RWPE1 (cell line): ENCODE results near the gene RASGRF2.

Source experiments
- CTCF ChIA-PET: fragments of 350-600 bp; sonication (Branson Sonifier 250); formaldehyde crosslinking; extraction: SDS; loops from one replicate; lab custom pipeline; 2021; lab: Yijun Ruan, JAX
- POLR2A ChIA-PET: fragments of 400-600 bp; formaldehyde crosslinking; extraction: SDS; loops from one replicate; lab custom pipeline; 2020; ENCODE audit warnings: antibody characterized with exemption; ENCODE audit not compliant: low non-redundant PET; lab: Yijun Ruan, JAX
- DNase-seq: peaks from one replicate; pipeline ENCODE4 v3.0.0; 2012; ENCODE audit warnings: low spot score
- H3K27ac ChIP-seq: fragments of 450-650 bp; 2 replicates; pipeline ENCODE4 v1.5.1; 2017
- CTCF ChIP-seq: fragments of 450-650 bp; conservative IDR thresholded peaks from 2 replicates; pipeline ENCODE4 v1.5.1; 2017; ENCODE audit warnings: low read depth, mild to moderate bottlenecking

RASGRF2 gene

GRCh38 chr5:80959768-80960442 is at the start of gene RASGRF2:
Gene RASGRF2 (plus strand): TSS chr5:80960363. CDS start chr5:80960739, 376 bp downstream.
- no peak within 1 kb of the TSS for H3K27ac ChIP-seq
- DNase-seq: peak; percentile 64
- ChIA-PET CTCF (interaction anchor here (0.6 to 1.0 kb wide), 3 partner anchors 67 to 1038 kb away, joined by 3 read pairs; no protein-coding TSS in a partner anchor), POLR2A (no interaction called here)
- TF ChIP-seq CTCF: no peak

GRCh38 chr5:80912479-80912878 is 47.7 kb upstream of the RASGRF2 start:
- no peak for TF ChIP-seq CTCF
- ChIA-PET POLR2A (no interaction called here), CTCF (interaction anchor here (0.6 kb wide), 1 partner anchor 522 kb away, joined by 4 read pairs; no protein-coding TSS in a partner anchor)
- no peak for DNase-seq
- no peak overlapping the region for H3K27ac ChIP-seq

- H3K27ac ChIP-seq: no peak overlapping the region
- TF ChIP-seq CTCF: no peak
- ChIA-PET POLR2A (no interaction called here), CTCF (no interaction called here)
- DNase-seq: no peak
Measured at GRCh38 chr5:80915716-80916115, 44.4 kb upstream of the RASGRF2 start.

- DNase-seq: no peak
- no peak for TF ChIP-seq CTCF
- ChIA-PET CTCF (no interaction called here), POLR2A (no interaction called here)
- H3K27ac ChIP-seq: no peak overlapping the region
Measured at GRCh38 chr5:80916676-80917075, 43.5 kb upstream of the RASGRF2 start.

GRCh38 chr5:80917631-80918030 is 42.5 kb upstream of the RASGRF2 start:
- CTCF ChIA-PET: no interaction called here
- DNase-seq: no peak
- no peak overlapping the region for H3K27ac ChIP-seq
- POLR2A ChIA-PET: no interaction called here
- no peak for TF ChIP-seq CTCF

- DNase-seq: no peak
- H3K27ac ChIP-seq: no peak overlapping the region
- no peak for TF ChIP-seq CTCF
- CTCF ChIA-PET: interaction anchor here (0.6 kb wide), 1 partner anchor 64 kb away, joined by 4 read pairs; no protein-coding TSS in a partner anchor
- POLR2A ChIA-PET: no interaction called here
Measured at GRCh38 chr5:80919678-80920196, 40.4 kb upstream of the RASGRF2 start.
